HL-60 (cell line): ENCODE data around the gene MLXIP.

Experiments used
- GABPA ChIP-seq: IDR thresholded peaks from 2 replicates; pipeline ENCODE4 v1.6.1; 2012; ENCODE audit warnings: low read depth
- POLR2AphosphoS5 ChIP-seq: IDR thresholded peaks from 2 replicates; pipeline ENCODE4 v1.6.1; 2012; ENCODE audit warnings: low read depth
- REST ChIP-seq: IDR thresholded peaks from 2 replicates; pipeline ENCODE4 v1.6.1; 2012; ENCODE audit warnings: low read depth; ENCODE audit not compliant: insufficient replicate concordance
- SPI1 ChIP-seq: IDR thresholded peaks from 2 replicates; pipeline ENCODE4 v1.6.1; 2012; ENCODE audit warnings: low read depth, mild to moderate bottlenecking, borderline replicate concordance
- TF ChIP-seq, protein P1 (sequence below): IDR thresholded peaks from one replicate; pipeline ENCODE4 v1.5.1; 2011; ENCODE audit warnings: low read length, control low read depth, inconsistent platforms; ENCODE audit not compliant: insufficient read depth

DNA sequence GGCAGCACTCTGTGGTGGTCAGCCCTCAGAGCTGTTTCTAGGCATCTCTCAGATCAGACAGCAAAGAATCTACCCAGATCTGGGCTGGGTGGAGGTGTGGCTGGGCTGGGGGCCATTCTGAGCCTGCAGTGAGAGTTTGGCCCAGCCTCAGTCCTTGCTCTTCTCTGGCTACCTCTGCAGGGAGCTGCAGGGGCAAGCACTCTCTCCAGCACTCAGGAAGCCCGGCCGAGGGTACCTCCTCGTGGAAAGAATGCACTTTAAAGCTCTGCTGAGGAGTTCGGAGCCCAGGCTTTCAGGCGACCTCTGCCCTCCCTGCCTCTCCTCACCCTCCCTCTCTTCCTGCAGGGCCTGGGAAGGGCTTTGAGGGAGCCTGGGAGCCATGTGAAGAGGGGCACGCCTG, 64.3 kb downstream of the MLXIP start:
- TF ChIP-seq, protein P1, sequence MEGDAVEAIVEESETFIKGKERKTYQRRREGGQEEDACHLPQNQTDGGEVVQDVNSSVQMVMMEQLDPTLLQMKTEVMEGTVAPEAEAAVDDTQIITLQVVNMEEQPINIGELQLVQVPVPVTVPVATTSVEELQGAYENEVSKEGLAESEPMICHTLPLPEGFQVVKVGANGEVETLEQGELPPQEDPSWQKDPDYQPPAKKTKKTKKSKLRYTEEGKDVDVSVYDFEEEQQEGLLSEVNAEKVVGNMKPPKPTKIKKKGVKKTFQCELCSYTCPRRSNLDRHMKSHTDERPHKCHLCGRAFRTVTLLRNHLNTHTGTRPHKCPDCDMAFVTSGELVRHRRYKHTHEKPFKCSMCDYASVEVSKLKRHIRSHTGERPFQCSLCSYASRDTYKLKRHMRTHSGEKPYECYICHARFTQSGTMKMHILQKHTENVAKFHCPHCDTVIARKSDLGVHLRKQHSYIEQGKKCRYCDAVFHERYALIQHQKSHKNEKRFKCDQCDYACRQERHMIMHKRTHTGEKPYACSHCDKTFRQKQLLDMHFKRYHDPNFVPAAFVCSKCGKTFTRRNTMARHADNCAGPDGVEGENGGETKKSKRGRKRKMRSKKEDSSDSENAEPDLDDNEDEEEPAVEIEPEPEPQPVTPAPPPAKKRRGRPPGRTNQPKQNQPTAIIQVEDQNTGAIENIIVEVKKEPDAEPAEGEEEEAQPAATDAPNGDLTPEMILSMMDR, result no peak
- no peak for TF ChIP-seq POLR2AphosphoS5
- TF ChIP-seq GABPA, result no peak
- no peak for TF ChIP-seq REST
- TF ChIP-seq SPI1, result no peak
